ENCODE measurements around the gene BAZ1A.

The BAZ1A gene

GRCh38 chr14:34718750-34719304 is 156.3 kb downstream of the BAZ1A start:
- no peak for FAIRE-seq

GRCh38 chr14:34715127-34715863 is 159.9 kb downstream of the BAZ1A start:
- no peak for FAIRE-seq

- FAIRE-seq: no peak
Observed at GRCh38 chr14:34714320-34715126, 160.6 kb downstream of the BAZ1A start, which contains the start of gene CFL2. CFL2 (minus strand) TSS chr14:34714593; CDS start chr14:34714540, 53 bp downstream.

- FAIRE-seq: no peak
Observed at GRCh38 chr14:34713681-34714319, 161.4 kb downstream of the BAZ1A start.

GRCh38 chr14:34713122-34713680 is 162.0 kb downstream of the BAZ1A start:
- FAIRE-seq: no peak

- no peak for FAIRE-seq
Observed at GRCh38 chr14:34711796-34712712, 163.1 kb downstream of the BAZ1A start.

- FAIRE-seq: no peak
Observed at GRCh38 chr14:34711169-34711568, 164.0 kb downstream of the BAZ1A start.

GRCh38 chr14:34710744-34711143 is 164.4 kb downstream of the BAZ1A start:
- no peak for FAIRE-seq

GRCh38 chr14:34710006-34710405 is 165.2 kb downstream of the BAZ1A start:
- FAIRE-seq: no peak

- no peak for FAIRE-seq
Observed at GRCh38 chr14:34707722-34708121, 167.4 kb downstream of the BAZ1A start.
